HG03571 (cell line): Measurements from ENCODE around the gene RBM24.

ENCODE experiments used
- ATAC-seq: cut with Tn5 transposase; IDR thresholded peaks from one replicate; pipeline ENCODE4 v1.9.1; 2021; ENCODE audit not compliant: unreplicated experiment

Gene RBM24

GRCh38 chr6:17341117-17341805 lies 60.1 kb downstream of the RBM24 start:
- no peak for ATAC-seq

GRCh38 chr6:17341891-17342290 lies 60.7 kb downstream of the RBM24 start:
- ATAC-seq = no peak

GRCh38 chr6:17343215-17343614 lies 62.1 kb downstream of the RBM24 start:
- no peak for ATAC-seq
